H1 (cell line): Measurements from ENCODE around the gene ZNG1A. TPM values are rescaled to one million over a fixed set of nuclear protein-coding genes. Genes with fewer than 3 reads are reported as not detected.
A peak's percentile ranks its signal among the peaks of the same experiment; 100 is the strongest.
"Not testable (repeated sequence)": the region's sequence is repeated elsewhere in the genome, so short reads cannot be mapped to it uniquely, and the experiment has no call there.

Experiments
- CTCF ChIA-PET: fragments of 300-600 bp; sonication (Branson Sonifier 250); formaldehyde crosslinking; loops from one replicate; lab custom pipeline; 2021; ENCODE audit not compliant: partially characterized antibody; lab: Charles Lee
- POLR2A ChIA-PET: fragments of 300-600 bp; sonication (Branson Sonifier 250); formaldehyde crosslinking; loops from one replicate; lab custom pipeline; 2021; ENCODE audit warnings: inconsistent platforms; ENCODE audit not compliant: partially characterized antibody; lab: Charles Lee
- DNase-seq, 2 experiments: peaks; one replicate each; pipeline versions ENCODE4 v3.0.0 to v3.0.0-alpha.2; 2010 to 2022; ENCODE audit warnings: low spot score in 2 of 2, low read depth in 1 of 2, mixed read lengths in 1 of 2
- FAIRE-seq: peaks from 2 replicates; lab custom pipeline; 2011; peaks lifted over from hg19 to GRCh38; lab: Jason Lieb, UNC
- H2AFZ ChIP-seq: 2 replicates; pipeline ENCODE4 v1.8.1; 2012; ENCODE audit warnings: low read length, inconsistent platforms
- H2AK5ac ChIP-seq: 2 replicates; pipeline ENCODE4 v1.6.1; 2013; ENCODE audit warnings: low read depth, low read length
- H2BK120ac ChIP-seq: replicated peaks from 2 replicates; pipeline ENCODE3; 2013; ENCODE audit warnings: low read depth, low read length, inconsistent platforms
- H2BK12ac ChIP-seq: 2 replicates; pipeline ENCODE4 v1.6.1; 2013; ENCODE audit warnings: low read depth, low read length
- H2BK15ac ChIP-seq: 2 replicates; pipeline ENCODE4 v1.6.1; 2013; ENCODE audit warnings: low read length
- H2BK20ac ChIP-seq: 2 replicates; pipeline ENCODE4 v1.6.1; 2013; ENCODE audit warnings: low read length
- H2BK5ac ChIP-seq: 2 replicates; pipeline ENCODE4 v1.6.1; 2013; ENCODE audit warnings: low read depth, low read length
- H3K14ac ChIP-seq: 2 replicates; pipeline ENCODE4 v1.6.1; 2013; ENCODE audit warnings: inconsistent platforms; ENCODE audit not compliant: insufficient read length
- H3K18ac ChIP-seq: 2 replicates; pipeline ENCODE4 v1.6.1; 2013; ENCODE audit warnings: low read length; ENCODE audit errors: extremely low read depth
- H3K23ac ChIP-seq: 2 replicates; pipeline ENCODE4 v1.6.1; 2013; ENCODE audit warnings: inconsistent platforms; ENCODE audit not compliant: insufficient read length
- H3K23me2 ChIP-seq: 2 replicates; pipeline ENCODE4 v1.6.1; 2013; ENCODE audit warnings: low read depth, low read length
- H3K27ac ChIP-seq: 2 replicates; pipeline ENCODE4 v1.6.1; 2011; ENCODE audit warnings: low read depth, low read length, inconsistent platforms
- H3K27me3 ChIP-seq, 4 experiments: replicated peaks in 1 of 4; 1 replicate in 1 of 4; 2 replicates in 3 of 4; pipeline versions ENCODE4 v1.6.1 to v1.8.1; 2011 to 2013; ENCODE audit warnings: low read length in 3 of 4, mild to moderate bottlenecking in 3 of 4, inconsistent platforms in 2 of 4, mixed read lengths in 2 of 4, moderate library complexity in 1 of 4; ENCODE audit not compliant: control insufficient read depth in 3 of 4, insufficient read depth in 3 of 4; ENCODE audit errors: extremely low read depth in 1 of 4
- H3K36me3 ChIP-seq, 4 experiments: 2 replicates each; pipeline versions ENCODE4 v1.6.1 to v1.8.1; 2011 to 2013; ENCODE audit warnings: mild to moderate bottlenecking in 4 of 4, low read length in 3 of 4, moderate library complexity in 2 of 4, control low read depth in 1 of 4, inconsistent platforms in 1 of 4; ENCODE audit not compliant: insufficient read depth in 4 of 4, control insufficient read depth in 2 of 4
- H3K4ac ChIP-seq: replicated peaks from 2 replicates; pipeline ENCODE3; 2013; ENCODE audit warnings: low read length, low read depth, mixed read lengths, inconsistent platforms; ENCODE audit not compliant: insufficient read length
- H3K4me1 ChIP-seq, 4 experiments: replicated peaks in 1 of 4; 1 replicate in 1 of 4; 2 replicates in 3 of 4; pipeline versions ENCODE4 v1.6.1 to v1.8.1; 2011 to 2013; ENCODE audit warnings: low read length in 3 of 4, inconsistent platforms in 2 of 4, mixed read lengths in 1 of 4; ENCODE audit not compliant: insufficient read depth in 4 of 4, control insufficient read depth in 3 of 4
- H3K4me2 ChIP-seq, 2 experiments: 2 replicates each; pipeline versions ENCODE4 v1.6.1 to v1.8.1; 2011 to 2013; ENCODE audit warnings: low read depth in 2 of 2, low read length in 2 of 2, control low read depth in 1 of 2, inconsistent platforms in 1 of 2, mild to moderate bottlenecking in 1 of 2; ENCODE audit not compliant: insufficient read depth in 1 of 2
- H3K4me3 ChIP-seq, 4 experiments: fragments of 200-600, 300-600 bp in 1 of 4; sonication (generic), shearing (Covaris generic), sonication (Bioruptor Twin) in 1 of 4; 2 replicates each; pipeline versions ENCODE4 v1.5.1 to v1.8.1; 2011 to 2016; ENCODE audit warnings: low read length in 4 of 4, low read depth in 3 of 4, control low read depth in 2 of 4, inconsistent platforms in 2 of 4, mild to moderate bottlenecking in 2 of 4, mixed read lengths in 1 of 4, moderate library complexity in 1 of 4; ENCODE audit not compliant: insufficient read depth in 2 of 4; ENCODE audit errors: extremely low read depth in 1 of 4
- H3K56ac ChIP-seq: replicated peaks from 2 replicates; pipeline ENCODE3; 2013; ENCODE audit warnings: low read depth, mild to moderate bottlenecking, mixed read lengths, low read length, inconsistent platforms; ENCODE audit not compliant: insufficient read length
- H3K79me1 ChIP-seq: 2 replicates; pipeline ENCODE4 v1.6.1; 2013; ENCODE audit warnings: low read depth, low read length, control low read depth
- H3K79me2 ChIP-seq, 2 experiments: 2 replicates each; pipeline versions ENCODE4 v1.6.1 to v1.8.1; 2012 to 2013; ENCODE audit warnings: low read length in 2 of 2, mild to moderate bottlenecking in 2 of 2, inconsistent platforms in 1 of 2; ENCODE audit not compliant: insufficient read depth in 2 of 2, control insufficient read depth in 1 of 2
- H3K9ac ChIP-seq, 4 experiments: replicated peaks in 1 of 4; 1 replicate in 1 of 4; 2 replicates in 3 of 4; pipeline versions ENCODE4 v1.6.1 to v1.8.1; 2011 to 2013; ENCODE audit warnings: low read depth in 3 of 4, low read length in 3 of 4, control low read depth in 2 of 4, mild to moderate bottlenecking in 2 of 4, moderate library complexity in 2 of 4, inconsistent platforms in 1 of 4; ENCODE audit errors: extremely low read depth in 1 of 4
- H3K9me3 ChIP-seq, 2 experiments: 2 replicates each; pipeline versions ENCODE4 v1.6.1 to v1.8.1; 2012 to 2013; ENCODE audit warnings: mild to moderate bottlenecking in 2 of 2, moderate library complexity in 2 of 2, control low read depth in 1 of 2, inconsistent platforms in 1 of 2, low read depth in 1 of 2, low read length in 1 of 2, mixed read lengths in 1 of 2; ENCODE audit not compliant: insufficient read depth in 2 of 2
- H4K20me1 ChIP-seq, 2 experiments: replicated peaks in 1 of 2; 2 replicates each; pipeline versions ENCODE3 to v1.8.1; 2011 to 2013; ENCODE audit warnings: inconsistent platforms in 2 of 2, low read length in 2 of 2, mild to moderate bottlenecking in 1 of 2; ENCODE audit not compliant: insufficient read depth in 2 of 2, control insufficient read depth in 1 of 2
- H4K5ac ChIP-seq: 2 replicates; pipeline ENCODE4 v1.6.1; 2013; ENCODE audit warnings: low read length, low read depth, mixed read lengths, inconsistent platforms; ENCODE audit not compliant: insufficient read length
- H4K8ac ChIP-seq: 2 replicates; pipeline ENCODE4 v1.8.0; 2013; ENCODE audit warnings: mild to moderate bottlenecking, moderate library complexity, low read length, inconsistent platforms; ENCODE audit not compliant: insufficient read depth; ENCODE audit errors: extremely low read depth
- H4K91ac ChIP-seq: replicated peaks from 2 replicates; pipeline ENCODE3; 2013; ENCODE audit warnings: low read length, mixed read lengths, inconsistent platforms; ENCODE audit not compliant: insufficient read length
- EZH2 ChIP-seq: fragments of 200-600 bp; sonication (generic); IDR thresholded peaks from 2 replicates; pipeline ENCODE4 v1.7.1; 2012; ENCODE audit warnings: low read depth, mild to moderate bottlenecking, moderate library complexity, low read length, inconsistent platforms; ENCODE audit not compliant: severe bottlenecking
- KDM4A ChIP-seq: IDR thresholded peaks from one replicate; pipeline ENCODE4 v1.7.1; 2012; ENCODE audit warnings: low read depth, mild to moderate bottlenecking, moderate library complexity, low read length, inconsistent platforms; ENCODE audit not compliant: severe bottlenecking
- SUZ12 ChIP-seq: fragments of 200-600 bp; sonication (generic); IDR thresholded peaks from 2 replicates; pipeline ENCODE4 v1.6.1; 2012; ENCODE audit warnings: mild to moderate bottlenecking, inconsistent platforms, low read length, moderate library complexity, mixed read lengths
- WGBS, 2 experiments: shearing (Covaris generic) in 1 of 2; methylation state at CpG; one replicate each; pipeline versions ENCODE4 v1.1.6 to v1.1.7; 2013 to 2015; ENCODE audit warnings: low lambda C conversion rate in 2 of 2, mixed read lengths in 2 of 2, inconsistent platforms in 1 of 2, low coverage in 1 of 2, missing lambda C conversion rate in 1 of 2; ENCODE audit not compliant: insufficient replicate concordance in 2 of 2, insufficient coverage in 1 of 2, insufficient read length in 1 of 2; ENCODE audit errors: extremely low coverage in 1 of 2, missing lambda C conversion rate in 1 of 2; 5-methylcytosine and 5-hydroxymethylcytosine counted together
- polyA plus RNA-seq, 7 experiments: library from polyadenylated mRNA; depleted of rRNA in 3 of 7; stranded (reverse) in 5 of 7; unstranded in 2 of 7; fragments of >200 nt in 5 of 7; fragments of 200-250 nt in 2 of 7; gene quantifications; 1 replicate in 5 of 7; 2 replicates in 1 of 7; 4 replicates in 1 of 7; pipeline versions ENCODE4 v1.2.1 to v1.2.3, GENCODE V29; 2011 to 2013; ENCODE audit warnings: missing spikeins in 2 of 7, mixed read lengths in 2 of 7
- total RNA-seq: library from RNA; stranded (reverse); fragmentation: NEBNext Ultra II Directional; extraction: Animal tissue kit (Norgen Biotek cat#: 25700); gene quantifications from 2 replicates; pipeline ENCODE4 v1.2.1, GENCODE V29; 2021

ZNG1A gene
- total and polyA plus RNA-seq, 2 of the 8 experiments (the other 6 are each of a cell fraction or from before 2014, with no cell fraction given): 18.2 to 46.5 TPM

GRCh38 chr9:117144-117994 is 61.5 kb downstream of the ZNG1A start:
- not testable (repeated sequence) for H2BK12ac ChIP-seq
- TF ChIP-seq EZH2 (peak; percentile 80), KDM4A (peak; percentile 18), SUZ12 (peak; percentile 63)
- TF ChIP-seq, all 59 proteins: peak for 3; not testable (repeated sequence) for 56
- POLR2A ChIA-PET, FAIRE-seq, H3K4me1 ChIP-seq, H3K14ac ChIP-seq, H4K91ac ChIP-seq, H3K79me2 ChIP-seq, H3K9ac ChIP-seq, H2BK20ac ChIP-seq, H3K79me1 ChIP-seq, H2BK120ac ChIP-seq, H3K9me3 ChIP-seq, H3K36me3 ChIP-seq, H2AFZ ChIP-seq, H2BK5ac ChIP-seq, H4K5ac ChIP-seq, H3K18ac ChIP-seq, H2AK5ac ChIP-seq, H4K20me1 ChIP-seq, H4K8ac ChIP-seq, H3K27ac ChIP-seq, H3K56ac ChIP-seq, H3K23me2 ChIP-seq, H3K23ac ChIP-seq, H2BK15ac ChIP-seq, H3K4ac ChIP-seq, CTCF ChIA-PET: not testable (repeated sequence)
- peak overlapping the region in 3 of 4 experiments; percentile 21 to 52 (median 25); a peak in 4 of 8 replicates for H3K4me3 ChIP-seq
- peak overlapping the region; percentile 71 to 75; a peak in 3 of 4 replicates for H3K4me2 ChIP-seq
- WGBS, 2 experiments: 1% methylated on average over 27 of the region's 71 CpGs; no CpG with 5 or more reads in 1 of the 2 experiments
- peaks cover 32 to 59% (median 48%) of the 10 kb centered on the region in 4 experiments; a peak in 6 of 7 replicates for H3K27me3 ChIP-seq
- DNase-seq: peak in 1 of 2 experiments; percentile 84
